Measurements from ENCODE around the gene IGF2BP3.

- no peak for TF ChIP-seq CTCF (IDR thresholded peaks at IDR 0.05)
- TF ChIP-seq POLR2A (IDR thresholded peaks at IDR 0.05): no peak
Observed at GRCh38 chr7:23454881-23455526, 15.3 kb downstream of the IGF2BP3 start.
